ENCODE results near the gene INSIG2. TPM values are rescaled to one million over a fixed set of nuclear protein-coding genes. Genes with fewer than 3 reads are reported as not detected.

INSIG2 gene
- total RNA-seq (ENCODE audit: low replicate concordance), result 5.3 and 9.5 TPM in 2 replicates

- peak; percentile 89 for DNase-seq (ENCODE audit: low read depth)
- peak within 1 kb of the TSS; percentile 93 for H3K4me3 ChIP-seq (ENCODE audit: low read depth, low read length)
- peak; percentile 33 for TF ChIP-seq CTCF (IDR thresholded peaks at IDR 0.05; ENCODE audit: insufficient read depth, low read length)
Observed at GRCh38 chr2:118088051-118089024, at the start of gene INSIG2. TSS of gene INSIG2 (plus strand) at chr2:118088471. CDS start at chr2:118096557, 8,086 bp downstream.

GRCh38 chr2:118040891-118041290, 47.4 kb upstream of the INSIG2 start:
- TF ChIP-seq CTCF (IDR thresholded peaks at IDR 0.05; ENCODE audit: insufficient read depth, low read length), result no peak
- H3K4me3 ChIP-seq (ENCODE audit: low read depth, low read length), result no peak overlapping the region
- DNase-seq (ENCODE audit: low read depth), result no peak

- DNase-seq (ENCODE audit: low read depth), result no peak
- TF ChIP-seq CTCF (IDR thresholded peaks at IDR 0.05; ENCODE audit: insufficient read depth, low read length), result no peak
- no peak overlapping the region for H3K4me3 ChIP-seq (ENCODE audit: low read depth, low read length)
Observed at GRCh38 chr2:118044103-118044716, 44.1 kb upstream of the INSIG2 start.

- no peak for DNase-seq (ENCODE audit: low read depth)
- no peak overlapping the region for H3K4me3 ChIP-seq (ENCODE audit: low read depth, low read length)
- no peak for TF ChIP-seq CTCF (IDR thresholded peaks at IDR 0.05; ENCODE audit: insufficient read depth, low read length)
Observed at GRCh38 chr2:118044854-118045253, 43.4 kb upstream of the INSIG2 start.

- no peak for TF ChIP-seq CTCF (IDR thresholded peaks at IDR 0.05; ENCODE audit: insufficient read depth, low read length)
- DNase-seq (ENCODE audit: low read depth), result no peak
- no peak overlapping the region for H3K4me3 ChIP-seq (ENCODE audit: low read depth, low read length)
Observed at GRCh38 chr2:118045286-118045685, 43.0 kb upstream of the INSIG2 start.

GRCh38 chr2:118046634-118047210, 41.5 kb upstream of the INSIG2 start:
- TF ChIP-seq CTCF (IDR thresholded peaks at IDR 0.05; ENCODE audit: insufficient read depth, low read length), result peak; percentile 62
- H3K4me3 ChIP-seq (ENCODE audit: low read depth, low read length), result no peak overlapping the region
- DNase-seq (ENCODE audit: low read depth), result peak; percentile 71

All from fibroblast of the aortic adventitia (primary cell).